Activated naive CD4-positive, alpha-beta T cell treated with anti-CD3 and anti-CD28 coated beads, Interleukin-2, amount 50 U/mL, for 16 hours (primary cell): ENCODE results near the gene ZNF777.

ENCODE experiments used
- DNase-seq: peaks from one replicate; pipeline ENCODE4 v3.0.0-alpha.2; 2020

ZNF777 gene

DNA sequence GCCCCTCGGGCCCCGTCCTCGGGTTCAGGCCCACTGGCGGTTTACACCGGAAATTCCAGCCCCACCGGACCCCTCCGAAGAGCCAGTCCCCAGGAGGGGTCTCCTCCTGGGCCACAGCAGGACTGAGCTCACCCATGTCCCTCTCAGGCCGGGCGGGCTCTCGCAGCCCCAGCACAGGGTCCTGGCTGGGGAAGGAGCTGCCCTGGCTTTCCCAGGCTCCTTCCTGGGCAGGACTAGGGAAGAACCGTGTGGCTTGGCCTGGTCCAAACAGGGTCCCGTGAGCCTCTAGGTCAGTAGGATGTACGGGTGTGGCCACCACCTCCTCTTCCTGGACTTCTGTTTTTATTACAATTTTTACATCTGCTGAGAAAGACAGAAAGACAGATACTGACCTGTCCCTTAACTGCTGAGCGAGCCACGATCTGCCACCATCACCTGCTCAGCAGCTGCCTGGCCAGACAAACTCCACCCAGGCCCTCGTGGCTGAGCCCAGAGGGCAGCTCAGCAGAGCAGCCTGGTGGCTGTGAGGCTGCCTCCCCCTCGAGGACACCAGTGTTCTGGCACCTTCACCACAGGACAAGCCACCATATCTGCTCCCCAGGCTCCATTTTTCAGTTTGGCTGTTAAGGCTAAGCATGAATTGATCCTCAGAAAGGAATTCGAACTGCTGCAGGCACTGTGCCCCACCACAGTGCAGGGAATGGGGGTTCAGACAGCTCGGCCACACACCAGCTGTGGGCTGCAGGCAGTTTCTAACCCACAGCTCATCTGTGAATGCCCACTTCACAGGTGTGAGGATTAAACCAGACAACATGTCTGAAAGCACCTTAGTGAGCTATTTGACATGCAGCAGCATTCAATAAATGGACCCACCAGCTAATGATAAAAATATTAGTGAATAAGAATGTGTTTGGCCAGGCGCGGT lies 14.5 kb upstream of the ZNF777 start:
- DNase-seq: no peak

DNA sequence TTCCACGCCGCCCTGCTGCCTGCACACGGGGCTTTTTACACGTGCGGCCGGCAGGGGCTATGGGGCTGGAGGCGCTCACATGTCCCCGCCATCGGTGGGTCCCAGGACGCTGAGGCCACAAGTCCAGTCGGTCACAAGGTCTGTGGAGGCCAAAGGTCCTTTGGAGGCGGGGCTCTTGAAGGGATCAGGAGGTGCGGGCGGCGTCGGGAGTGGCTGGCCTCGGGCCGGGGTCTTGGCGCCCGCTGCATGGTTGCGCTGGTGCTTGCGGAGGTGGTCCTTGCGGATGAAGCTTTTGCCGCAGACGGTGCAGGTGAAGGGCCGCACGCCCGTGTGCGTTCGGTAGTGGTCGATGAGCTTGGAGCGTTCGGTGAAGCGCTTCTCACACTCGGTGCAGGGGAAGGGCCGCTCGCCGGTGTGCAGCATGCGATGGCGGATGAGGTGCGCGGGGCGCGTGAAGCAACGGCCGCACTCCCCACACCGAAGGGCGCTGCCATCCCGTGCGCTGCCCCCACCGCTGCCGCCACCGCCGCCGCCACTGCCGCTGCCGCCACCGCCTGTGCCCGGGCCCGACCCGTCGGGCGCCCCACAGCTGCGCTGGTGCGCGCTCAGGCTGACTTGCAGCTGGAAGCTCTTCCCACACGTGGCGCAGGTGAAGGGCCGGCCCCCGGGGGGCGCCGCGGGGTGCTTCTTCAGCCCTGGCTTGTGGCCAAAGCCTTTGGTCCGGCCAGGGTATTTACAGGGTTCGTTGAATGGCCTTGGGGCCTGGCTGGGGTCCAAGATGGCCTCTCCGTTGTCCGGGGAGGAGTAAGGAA lies 13.7 kb upstream of the ZNF777 start:
- DNase-seq: no peak

DNA sequence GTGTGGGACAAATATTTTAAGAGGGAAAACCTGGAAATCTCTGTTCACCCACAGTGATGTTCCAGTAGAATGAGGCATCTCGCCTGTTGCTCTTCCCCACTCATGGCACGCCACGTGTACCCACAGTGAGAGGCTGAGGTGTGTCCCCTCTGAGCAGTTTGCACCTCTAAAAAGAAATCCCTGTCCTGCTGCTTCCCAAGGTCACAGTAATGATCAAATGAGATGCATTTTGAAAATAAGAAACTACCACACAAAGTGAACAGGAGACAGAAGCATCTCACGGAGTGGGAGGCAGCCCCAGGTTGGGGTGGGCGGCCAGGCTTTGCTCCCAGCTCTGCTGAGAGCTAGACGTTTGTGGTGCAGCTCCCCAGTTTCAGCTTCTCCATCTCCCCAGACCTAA lies 12.4 kb upstream of the ZNF777 start:
- DNase-seq: no peak

DNA sequence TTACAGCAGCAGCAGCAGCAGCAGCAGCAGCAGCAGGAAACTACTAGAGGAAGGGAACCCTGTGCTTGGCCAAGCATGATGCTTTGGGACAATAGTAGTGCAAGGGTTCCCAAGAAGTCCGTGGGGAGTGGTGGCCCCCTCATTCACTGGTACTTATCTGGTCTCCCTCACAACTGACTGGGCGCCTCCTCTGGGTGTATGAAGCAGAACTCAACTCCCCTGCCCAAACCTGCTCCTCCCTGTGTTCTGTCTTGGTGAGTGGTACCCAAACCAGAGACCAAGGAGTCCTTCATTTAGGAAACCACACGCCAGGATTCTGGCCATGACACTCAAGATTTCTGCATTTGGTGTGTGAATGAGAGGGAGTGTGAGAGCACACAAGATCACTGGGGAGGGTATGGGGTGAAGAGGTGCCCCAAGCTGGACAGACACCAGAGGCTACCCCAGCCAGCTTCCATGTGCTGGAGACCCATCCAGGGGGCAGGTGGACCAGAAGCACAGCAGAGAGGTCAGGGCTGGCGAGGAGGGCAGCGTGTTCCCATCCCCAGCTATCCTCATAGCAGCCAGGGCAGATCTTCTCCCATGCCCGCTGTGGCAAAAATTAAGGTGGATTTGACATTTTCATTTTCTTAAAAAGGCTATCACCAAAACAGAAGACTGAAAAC lies 10.6 kb upstream of the ZNF777 start:
- no peak for DNase-seq

DNA sequence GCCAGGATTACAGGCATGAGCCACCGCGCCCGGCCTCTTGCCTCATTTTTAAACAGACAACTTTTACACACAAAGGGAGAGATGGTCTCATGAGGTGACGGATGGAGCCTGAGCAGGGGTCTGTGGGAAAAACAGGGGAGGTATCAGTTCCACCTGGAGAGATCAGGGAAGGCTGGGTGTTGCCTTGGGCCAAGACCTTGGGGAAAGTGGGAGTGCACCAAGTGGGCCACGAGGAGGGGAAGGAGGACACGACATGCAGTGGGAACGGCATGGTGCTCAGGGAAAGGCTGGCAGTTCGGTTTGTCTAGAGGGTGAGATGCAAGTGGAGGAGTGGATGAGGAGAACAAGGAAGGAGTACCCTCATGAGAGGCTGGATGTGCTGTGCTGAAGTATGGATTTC lies 8.9 kb upstream of the ZNF777 start:
- DNase-seq: no peak

DNA sequence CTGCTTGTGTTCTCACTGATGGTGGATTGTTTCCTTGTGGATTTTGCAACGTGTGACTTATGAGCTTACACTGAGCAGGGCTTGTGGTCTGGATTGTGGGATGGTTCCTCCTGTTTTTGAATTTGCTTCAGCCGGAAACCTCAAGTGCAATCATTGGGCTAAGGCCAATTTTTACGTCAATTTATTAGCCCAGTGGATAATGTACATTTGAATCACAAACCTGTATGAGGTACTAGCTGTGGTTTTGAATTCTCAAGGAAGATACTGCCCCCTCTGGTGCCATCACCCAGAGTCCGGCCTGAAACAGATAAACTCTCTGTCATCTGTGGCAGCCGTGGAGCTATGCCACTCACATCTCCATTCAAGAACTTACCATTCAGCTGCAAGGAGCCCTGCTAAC lies 7.3 kb upstream of the ZNF777 start:
- DNase-seq: no peak

DNA sequence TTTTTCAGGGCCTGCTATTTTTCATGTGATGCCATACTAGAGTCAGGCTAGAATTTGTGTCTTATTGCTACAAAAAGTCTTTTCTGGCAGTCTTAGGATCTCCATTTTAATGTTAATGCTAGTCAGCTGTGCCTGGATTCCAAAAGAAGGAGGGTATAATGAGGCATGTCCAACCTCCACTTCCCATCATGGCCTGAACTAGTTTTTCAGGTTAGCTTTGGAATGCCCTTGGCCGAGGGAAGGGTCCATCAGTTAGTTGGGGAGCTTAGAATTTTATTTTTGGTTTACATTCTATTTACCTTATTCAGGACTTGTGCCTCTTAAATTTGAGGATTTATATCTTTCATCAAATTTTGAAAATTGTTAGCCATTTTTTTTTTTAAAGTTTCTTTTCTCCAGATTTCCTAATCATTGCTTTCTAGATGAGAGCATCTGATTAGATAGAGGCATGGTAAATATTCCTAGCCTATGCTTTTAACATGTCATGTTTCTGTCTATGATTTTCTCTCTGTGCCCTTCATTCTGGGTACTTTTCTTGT lies 6.5 kb upstream of the ZNF777 start:
- DNase-seq: no peak

DNA sequence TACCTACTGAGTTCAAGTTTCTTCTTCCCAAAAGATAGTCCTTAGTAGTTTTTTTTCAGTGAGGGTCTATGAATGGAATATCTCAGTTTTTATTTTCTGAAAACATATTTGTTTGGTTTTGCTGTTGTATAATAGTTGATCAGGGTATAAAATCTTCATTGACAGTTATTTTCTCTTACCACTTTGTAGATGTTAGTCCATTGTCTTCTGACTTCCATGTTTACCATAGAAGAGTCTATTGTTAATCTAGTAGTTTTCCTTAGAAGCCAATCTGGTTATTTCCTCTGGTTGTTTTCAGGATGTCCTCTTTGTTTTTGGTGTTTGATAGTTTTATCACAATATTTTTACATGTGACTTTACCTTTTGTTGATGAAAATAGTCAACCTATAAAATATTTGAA lies 5.5 kb upstream of the ZNF777 start:
- DNase-seq: no peak

DNA sequence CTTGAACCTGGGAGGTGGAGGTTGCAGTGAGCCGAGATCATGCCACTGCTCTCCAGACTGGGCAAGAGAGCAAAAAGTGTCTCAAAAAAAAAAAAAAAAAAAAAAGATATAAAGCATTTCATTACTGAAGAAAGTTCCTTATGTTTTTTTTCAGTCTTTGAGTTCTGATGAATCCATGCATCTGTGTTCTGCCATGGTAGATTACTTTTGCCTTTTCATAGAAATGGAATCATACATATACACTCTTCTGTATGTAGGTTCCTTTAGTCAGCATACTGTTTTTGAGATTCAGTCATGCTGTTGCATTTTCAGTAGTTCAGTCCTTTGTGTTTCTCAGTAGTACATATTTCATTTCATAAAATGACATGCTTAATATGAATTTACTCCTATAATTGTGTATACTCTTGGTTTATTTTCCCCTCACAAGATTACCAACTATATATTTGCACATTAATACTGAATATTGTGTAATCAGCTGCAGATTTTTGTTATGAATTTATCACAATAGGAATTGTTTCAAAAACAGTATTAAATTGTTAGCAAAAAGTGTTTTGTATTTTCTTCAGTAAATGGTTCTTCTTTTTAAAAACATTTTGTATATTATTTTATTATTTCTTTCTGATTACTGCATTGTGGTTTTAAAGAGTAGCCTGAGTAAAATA lies 2.8 kb upstream of the ZNF777 start:
- no peak for DNase-seq

DNA sequence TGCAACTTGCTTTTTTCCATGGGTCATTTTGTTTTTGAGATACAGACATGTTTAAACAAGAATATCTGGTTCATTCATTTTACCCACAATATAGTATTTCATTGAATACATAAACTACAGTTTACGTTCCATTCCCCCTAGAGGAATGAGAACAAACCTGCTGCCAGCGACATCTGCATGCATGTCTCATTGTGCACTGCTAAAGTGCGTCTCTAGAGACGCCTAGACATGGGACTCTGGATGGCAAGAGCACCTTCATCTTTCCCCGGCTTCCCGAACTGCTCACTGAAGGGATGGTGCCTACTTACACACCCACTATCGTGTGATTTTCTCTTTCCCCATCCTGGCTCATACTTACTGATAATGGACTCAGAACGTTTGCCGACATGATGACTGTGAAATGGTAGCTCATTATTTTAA lies 1.2 kb upstream of the ZNF777 start:
- DNase-seq: no peak

DNA sequence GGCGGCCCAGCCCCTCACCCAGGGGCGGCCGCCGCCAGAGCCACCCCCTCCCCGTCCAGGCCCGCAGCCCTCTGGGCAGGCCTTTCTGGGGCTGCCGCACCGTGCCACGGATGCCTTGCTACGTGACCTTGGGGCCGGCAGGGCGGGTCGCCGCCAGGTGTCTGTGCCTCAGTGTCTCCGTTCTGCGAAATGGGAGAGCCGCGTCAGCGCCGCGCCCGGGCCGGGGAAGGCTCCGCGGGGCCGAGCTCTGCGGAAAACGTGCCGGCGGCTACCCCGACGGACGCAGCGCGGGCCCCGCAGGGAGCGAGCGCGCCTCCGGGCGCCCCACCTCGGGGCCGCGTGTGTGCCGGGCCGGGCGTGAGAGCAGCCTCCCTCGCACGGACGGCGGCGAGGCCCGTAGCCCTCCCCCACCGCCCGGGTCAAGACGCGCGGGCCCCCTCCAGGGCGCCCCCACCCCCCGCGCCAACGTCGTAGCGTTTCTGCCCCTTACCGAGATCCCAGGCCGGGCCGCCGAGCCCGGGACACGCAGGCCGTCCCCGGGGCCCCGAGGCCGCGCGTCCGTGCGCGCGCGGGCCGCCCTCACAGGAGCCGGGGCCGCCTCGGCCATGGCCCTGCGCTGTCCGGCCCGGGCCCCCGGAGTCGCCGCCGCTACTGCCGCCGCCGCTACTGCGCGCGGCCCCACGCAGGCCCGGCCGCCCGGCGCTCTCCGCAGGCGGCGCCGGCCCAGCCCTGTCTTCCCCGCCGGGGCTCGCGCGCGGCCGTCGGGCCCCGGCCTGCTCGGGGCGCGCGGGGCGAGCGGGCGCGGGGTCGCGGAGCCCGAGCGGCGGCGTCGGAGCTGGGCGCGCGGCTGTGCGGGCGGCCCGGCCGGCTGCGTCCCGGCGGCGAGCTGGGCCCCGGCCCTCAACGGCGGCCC lies 1.1 kb downstream of the ZNF777 start:
- peak; percentile 24 for DNase-seq

DNA sequence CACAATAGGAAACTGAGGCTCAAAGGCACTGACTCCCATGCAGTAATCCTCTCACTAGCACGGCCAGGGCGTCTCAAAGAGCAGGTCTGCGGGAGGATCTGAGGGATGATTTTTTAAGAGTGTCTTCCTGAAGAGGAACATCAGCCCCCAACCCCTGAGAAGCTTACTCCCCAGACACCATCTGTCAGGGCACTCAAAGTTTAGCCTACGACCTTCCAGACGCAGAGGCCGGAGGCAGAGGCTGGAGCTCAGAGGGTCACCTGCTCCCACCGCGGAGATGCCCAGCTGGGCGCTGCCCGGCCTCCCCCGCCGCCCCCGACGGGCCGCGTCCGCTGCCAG lies 1.7 kb downstream of the ZNF777 start:
- DNase-seq: no peak

DNA sequence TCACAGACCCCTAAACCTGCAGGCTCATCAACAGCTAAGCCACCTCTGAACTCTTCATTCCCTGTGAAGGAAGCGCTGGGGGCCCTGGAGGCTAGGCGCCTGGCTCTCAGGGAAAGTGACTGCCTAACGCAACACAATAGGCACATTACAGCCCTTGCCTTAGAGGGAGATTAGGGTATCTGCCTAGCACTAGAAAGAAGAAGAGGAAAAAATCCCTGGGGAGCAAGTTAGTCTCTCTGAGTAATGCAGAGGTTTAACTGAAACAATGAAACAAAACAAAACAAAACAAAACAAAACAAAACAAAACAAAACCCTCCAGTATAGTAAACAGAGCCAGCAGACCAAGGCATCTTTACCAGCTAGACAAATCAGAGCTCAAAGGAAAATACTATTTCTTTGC lies 2.6 kb downstream of the ZNF777 start:
- no peak for DNase-seq

DNA sequence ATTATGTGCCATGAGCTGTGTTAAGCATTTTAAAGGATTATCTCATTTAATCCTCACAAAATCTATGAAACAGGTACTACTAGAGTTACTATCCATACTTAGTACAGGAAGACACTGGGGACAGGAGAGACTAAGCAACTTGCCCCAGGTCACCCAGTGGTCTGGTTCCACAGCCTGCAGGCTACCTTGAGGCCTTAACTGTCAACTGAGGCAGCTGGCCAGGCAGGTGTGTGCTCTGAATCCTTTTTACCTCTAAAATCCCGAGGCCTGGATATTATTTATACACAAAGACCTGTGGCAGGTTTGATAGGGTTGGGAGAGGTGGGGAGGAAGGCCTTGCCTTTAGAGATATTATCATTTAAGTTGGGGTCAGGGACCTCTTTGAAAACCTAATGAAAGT lies 3.1 kb downstream of the ZNF777 start:
- DNase-seq: no peak

DNA sequence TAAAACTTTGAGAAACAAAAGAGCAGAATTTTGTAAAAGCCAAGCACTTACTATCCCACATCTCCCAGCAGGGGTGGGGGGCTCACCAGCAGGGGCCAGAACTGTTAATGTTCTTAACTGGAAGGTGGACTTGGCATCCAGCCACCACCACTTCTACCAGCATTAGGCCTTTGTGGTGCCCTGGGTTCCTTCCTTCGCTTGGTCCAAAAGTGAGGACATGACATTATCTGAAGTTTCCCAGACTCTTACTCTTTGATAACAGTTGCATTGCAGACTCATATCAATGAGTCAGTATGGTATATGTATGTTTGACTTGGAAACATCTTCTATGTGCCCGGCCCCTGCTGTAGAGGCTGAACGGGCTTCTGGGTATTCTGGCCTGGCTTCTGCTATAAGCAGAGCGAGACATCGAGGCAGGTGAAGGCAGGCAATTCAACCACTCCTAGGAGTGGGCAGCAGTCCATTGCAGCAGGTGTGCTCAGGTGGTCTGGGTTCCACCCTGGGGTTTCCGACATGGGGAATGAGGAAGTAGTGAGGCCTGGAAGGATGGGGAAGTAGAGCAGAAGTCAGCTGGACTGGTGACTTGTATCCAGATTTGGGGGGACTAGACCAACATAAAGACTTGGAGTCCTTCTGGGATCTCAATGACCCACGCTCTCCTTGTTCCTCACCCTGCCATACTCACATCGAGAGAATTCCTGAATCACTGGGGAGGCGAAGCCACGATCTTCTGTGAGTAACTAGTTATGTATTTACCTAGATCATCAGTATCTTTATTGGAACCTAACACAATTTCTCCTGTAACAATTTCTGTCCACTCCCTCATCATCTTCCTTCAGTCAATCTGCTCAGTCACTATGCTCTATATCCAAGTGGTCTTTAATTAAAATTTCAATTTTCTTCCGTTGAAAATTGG lies 4.1 kb downstream of the ZNF777 start:
- DNase-seq: no peak

DNA sequence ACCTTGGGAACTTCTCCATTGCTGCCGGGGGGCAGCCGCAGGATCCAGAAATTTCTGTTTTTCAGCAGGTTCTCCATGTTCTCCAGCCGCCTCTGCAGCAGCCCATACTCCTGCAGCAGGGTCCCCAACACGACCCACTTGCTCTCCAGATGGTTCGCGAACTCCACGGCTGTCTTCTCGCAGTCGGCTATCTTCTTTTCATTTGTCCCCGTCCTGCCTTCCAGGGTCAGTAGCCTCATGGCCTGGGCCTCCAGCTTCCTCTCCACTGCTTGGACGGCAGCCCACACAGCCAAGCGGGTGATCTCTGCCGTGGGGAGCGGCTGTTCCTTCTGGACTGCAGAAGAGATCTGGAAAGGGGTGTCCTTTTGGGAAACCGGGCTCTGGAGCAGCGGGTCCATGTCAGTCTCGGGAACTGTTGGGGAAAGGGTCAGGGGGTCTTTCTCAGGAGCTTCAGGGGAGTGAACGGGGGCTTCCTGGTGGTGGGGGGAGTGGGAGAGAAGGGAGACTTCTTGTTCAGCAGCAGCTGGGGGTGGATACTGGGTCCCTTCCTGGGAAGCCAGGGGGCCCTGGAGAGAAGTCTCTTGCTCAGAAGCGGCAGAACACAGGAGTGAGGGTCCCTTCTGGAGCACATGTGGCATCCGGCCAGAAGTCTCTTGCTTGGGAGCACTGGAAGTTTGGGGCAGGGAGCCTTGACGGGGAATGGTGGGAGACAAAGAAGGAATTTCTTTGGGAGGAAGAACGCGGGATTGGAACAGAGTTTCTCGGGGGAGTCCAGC lies 5.5 kb downstream of the ZNF777 start:
- no peak for DNase-seq

DNA sequence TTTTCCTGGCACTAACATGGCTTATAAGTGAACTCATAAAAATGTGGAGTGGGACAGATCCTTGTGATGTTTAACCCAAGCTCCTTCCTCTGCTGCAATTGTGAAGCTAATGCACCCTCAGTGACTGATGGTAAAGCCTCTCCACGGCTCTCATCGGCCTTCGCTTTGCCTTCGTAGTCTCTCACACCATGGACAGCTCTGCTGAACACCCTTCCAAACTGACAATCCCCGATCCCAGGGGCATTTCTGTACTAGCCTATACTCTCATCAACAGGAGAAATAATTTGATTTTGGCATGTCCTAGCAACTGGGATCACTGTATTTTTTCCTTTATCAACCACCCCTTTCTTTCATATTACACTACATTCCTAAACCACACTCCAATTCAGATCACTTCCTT lies 6.1 kb downstream of the ZNF777 start:
- DNase-seq: no peak

DNA sequence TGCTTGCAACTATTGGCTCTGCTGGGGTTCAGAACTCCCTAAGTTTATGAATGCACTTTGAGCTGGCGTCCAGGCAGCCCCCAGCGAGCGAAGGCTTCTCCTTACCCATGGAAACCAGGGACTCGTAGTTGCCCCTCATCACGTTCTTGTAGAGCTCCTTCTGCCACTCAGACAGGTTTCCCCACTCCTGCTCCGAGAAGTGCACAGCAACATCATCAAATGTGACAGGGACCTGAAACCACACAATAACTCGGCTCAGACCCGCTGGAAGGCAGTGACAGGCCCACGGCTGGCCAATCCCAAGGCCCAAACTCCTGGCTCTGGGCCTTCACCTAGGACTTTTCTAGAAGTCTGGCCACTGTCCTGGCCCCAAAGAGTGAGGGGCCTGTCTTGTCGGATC lies 6.9 kb downstream of the ZNF777 start:
- DNase-seq: no peak

DNA sequence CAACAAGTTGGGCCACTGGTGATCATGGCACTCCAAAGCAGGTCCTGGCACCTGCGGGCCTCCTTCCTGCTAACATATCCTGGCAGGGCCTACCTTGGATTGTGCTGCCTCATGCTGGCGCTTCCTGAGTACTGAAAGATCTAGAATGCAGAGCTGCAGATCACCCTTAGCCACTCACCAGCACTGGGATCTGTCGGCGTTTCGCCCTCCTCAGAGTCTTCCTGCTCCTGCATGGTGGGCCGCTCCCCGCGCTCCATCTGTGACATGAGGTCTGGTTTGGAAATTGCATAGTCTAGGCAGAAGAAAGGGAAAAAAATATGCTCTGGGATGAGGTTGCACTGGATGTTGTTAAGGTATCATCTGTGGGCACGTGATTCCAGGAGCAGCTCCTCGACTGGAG lies 10.0 kb downstream of the ZNF777 start:
- DNase-seq: no peak

DNA sequence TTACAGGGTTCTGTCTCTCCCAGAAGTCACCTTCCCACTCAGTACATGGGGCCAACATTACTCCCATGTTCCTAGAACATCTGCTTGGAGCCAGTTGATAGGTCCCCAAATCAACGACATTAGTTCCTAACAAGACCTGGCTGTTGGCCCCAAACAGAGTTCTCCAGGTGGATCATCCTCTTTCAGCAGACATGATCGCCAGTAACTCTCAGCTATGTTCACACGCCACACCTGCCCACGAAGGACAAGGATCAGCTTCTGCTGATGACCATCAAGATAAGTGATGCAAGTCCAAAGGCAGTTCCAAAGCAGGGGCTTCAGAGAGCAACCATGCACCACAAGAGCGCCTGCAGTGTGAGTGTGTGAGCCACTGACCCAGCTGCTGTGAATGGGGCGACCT lies 11.0 kb downstream of the ZNF777 start:
- DNase-seq: no peak
